NCI-H1417 (cell line): Measurements from ENCODE around the gene MEF2C.
"Not testable (repeated sequence)": the region's sequence is repeated elsewhere in the genome, so short reads cannot be mapped to it uniquely, and the experiment has no call there.

ENCODE experiments used
- DNase-seq, 3 experiments: peaks; one replicate each; lab custom pipeline; 2025; lab: John Stamatoyannopoulos, UW

The MEF2C gene

GRCh38 chr5:88883059-88883835 is at the start of gene MEF2C:
MEF2C (minus strand) TSS chr5:88883184; CDS start chr5:88823788, 59,396 bp downstream.
- DNase-seq = peak; percentile 57 to 79 (median 68)

- no peak for DNase-seq
These were observed 49.6 kb upstream of the MEF2C start for GRCh38 chr5:88932541-88932940.

- no peak for DNase-seq
These were observed 47.4 kb upstream of the MEF2C start for GRCh38 chr5:88930335-88930734.

GRCh38 chr5:88929385-88929784 is 46.4 kb upstream of the MEF2C start:
- no peak for DNase-seq

GRCh38 chr5:88926774-88927173 is 43.8 kb upstream of the MEF2C start:
- DNase-seq = no peak

GRCh38 chr5:88925692-88926490 is 42.9 kb upstream of the MEF2C start:
- DNase-seq = peak in 1 of 3 experiments; percentile 42

GRCh38 chr5:88924330-88924657 is 41.3 kb upstream of the MEF2C start:
- DNase-seq = no peak

DNA sequence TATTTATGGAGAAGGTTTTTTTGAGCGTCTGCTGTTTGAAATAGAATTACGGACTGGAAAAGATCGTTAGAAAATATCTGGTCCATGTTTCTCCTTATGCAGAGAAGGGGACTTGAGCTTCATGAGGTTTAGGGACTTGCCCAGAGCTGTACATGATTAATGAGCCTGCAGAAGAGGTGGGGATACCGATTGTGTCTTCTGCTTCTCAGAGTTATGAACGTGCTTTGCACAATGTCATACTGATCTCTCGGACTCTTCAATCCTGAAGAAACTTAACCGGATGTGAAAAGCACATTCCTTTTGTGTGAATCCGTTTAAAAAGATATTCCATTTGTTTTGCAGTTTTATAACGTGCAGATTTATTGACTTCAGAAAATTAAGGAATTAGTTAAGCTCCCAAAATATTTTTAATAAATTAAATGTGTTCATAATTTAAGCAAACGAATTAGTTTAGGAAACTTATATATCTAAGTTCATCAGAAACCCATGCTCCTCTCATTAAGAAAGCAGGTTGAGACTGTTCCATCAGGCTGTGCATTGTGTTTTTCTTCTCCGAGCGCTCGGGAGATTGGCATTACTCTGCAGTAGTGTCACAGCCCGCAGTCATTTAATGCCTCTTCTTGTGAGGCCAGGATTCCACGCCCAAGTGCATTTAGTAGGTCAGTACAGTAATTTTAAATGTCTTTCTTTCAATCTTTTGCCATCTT is 40.8 kb upstream of the MEF2C start:
- no peak for DNase-seq

DNA sequence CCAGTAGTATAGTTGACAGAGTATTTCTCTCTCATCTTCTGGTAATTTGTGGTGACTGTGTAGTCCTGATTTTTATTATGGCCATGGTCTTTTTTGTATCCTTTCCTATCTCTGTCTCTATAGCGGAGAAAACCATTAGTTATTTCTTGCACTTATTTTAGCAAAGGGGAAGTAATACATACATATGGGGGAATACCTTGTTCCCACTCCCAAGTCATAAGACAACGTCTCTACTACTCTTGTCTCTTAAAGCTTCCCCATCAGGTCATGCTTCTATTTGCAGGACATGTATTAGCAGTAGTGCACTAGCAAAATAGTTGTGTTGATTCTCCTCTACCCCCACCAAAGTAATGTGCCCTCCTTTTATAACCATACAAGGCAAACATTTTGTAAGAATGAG is 29.8 kb upstream of the MEF2C start:
- DNase-seq = not testable (repeated sequence)

GRCh38 chr5:88911059-88911572 is 28.1 kb upstream of the MEF2C start:
- not testable (repeated sequence) for DNase-seq

DNA sequence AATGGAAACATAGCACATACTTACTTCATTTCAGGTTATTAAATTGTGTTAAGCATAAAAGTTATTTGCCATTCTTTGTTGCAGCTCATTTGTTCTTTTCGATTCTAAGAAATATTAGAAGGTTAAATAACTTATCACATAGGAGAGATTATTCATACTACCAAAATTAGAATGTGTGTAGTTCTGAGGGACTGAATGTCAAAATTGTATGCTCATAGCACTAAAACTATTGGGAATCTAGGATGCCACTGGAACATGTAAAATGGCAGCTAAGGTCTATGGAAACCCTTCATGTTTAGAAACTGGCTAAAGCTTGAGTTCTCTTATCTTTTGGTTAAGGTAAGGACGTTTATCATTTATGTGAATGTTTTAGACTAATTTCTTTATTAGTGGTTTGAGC is 21.5 kb upstream of the MEF2C start:
- not testable (repeated sequence) for DNase-seq

- DNase-seq = not testable (repeated sequence)
These were observed 21.0 kb upstream of the MEF2C start for GRCh38 chr5:88903966-88904365.

- not testable (repeated sequence) for DNase-seq
These were observed 18.1 kb upstream of the MEF2C start for GRCh38 chr5:88901077-88901476.

GRCh38 chr5:88899096-88899737 is 16.2 kb upstream of the MEF2C start:
- no peak for DNase-seq

- DNase-seq = no peak
These were observed 14.8 kb upstream of the MEF2C start for GRCh38 chr5:88897748-88898147.

DNA sequence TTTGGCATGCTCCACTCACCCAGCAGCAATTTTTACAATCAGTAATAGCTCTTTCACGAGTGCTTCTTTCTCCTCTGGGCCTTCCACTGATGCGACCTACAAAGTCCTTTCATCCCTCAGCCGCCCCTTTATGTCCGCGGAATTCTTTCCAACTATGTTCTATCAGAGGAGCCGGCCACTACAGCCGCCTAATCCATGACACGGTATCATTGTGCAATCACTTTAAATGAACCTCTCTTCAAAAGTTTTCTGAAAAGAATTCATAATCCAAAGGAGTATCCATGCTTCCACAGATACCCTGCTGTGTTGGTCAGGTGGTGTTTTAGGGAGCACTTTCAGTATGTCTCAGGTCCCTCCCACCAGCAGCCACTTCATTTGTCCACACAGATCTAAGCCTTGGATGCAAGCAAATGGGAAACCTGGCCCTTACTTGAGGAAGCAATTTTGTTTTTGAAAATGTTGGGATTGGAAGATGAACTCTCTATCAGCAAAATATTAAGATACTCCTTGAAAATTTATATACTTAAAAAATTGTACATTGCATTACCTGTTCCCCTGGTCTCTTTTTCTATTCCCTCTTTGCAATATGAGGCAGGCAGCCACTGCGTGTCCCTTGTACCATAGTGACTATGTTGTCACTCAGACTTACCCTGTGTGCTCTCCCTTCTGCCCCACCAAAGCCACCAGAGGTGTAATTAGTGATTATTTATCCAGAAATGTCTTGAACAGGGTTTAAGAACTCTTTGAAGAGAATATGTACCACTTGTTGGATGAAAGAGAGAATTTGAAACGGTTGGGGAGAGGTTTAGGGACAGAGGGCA is 12.9 kb upstream of the MEF2C start:
- no peak for DNase-seq

GRCh38 chr5:88892669-88893068 is 9.7 kb upstream of the MEF2C start:
- DNase-seq = no peak

DNA sequence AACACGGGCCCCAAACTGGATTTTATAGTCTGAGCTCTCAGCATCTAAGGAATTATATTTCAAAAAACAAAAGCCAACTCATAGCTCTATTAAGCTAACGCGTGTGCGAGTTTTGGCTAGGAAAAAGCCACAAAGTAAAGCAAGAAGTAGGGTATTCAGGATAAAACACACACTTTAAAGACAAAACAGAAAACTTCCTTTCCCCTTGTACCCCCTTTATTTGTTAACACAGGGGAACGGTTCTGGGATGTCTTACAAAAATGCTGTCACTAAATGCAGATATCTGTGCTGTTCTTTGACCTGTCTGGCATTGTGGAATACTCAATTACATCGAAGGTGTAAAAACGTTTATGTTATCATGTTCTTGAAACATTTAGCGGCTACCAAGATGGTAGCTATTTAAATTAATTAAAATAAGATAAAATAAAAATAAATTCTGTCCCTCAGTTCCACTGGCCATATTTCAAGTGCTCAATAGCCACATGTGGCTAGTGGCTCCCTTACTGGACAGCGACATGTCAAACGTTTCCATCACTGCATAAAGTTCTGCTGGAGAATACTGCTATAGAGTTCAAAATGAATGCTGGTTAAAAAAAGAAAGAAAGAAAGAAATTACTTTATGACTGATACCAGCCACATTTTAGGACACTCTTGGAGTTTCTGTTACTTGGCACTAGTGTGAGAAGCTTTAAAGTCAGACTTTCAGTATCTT is 7.2 kb upstream of the MEF2C start:
- no peak for DNase-seq

DNA sequence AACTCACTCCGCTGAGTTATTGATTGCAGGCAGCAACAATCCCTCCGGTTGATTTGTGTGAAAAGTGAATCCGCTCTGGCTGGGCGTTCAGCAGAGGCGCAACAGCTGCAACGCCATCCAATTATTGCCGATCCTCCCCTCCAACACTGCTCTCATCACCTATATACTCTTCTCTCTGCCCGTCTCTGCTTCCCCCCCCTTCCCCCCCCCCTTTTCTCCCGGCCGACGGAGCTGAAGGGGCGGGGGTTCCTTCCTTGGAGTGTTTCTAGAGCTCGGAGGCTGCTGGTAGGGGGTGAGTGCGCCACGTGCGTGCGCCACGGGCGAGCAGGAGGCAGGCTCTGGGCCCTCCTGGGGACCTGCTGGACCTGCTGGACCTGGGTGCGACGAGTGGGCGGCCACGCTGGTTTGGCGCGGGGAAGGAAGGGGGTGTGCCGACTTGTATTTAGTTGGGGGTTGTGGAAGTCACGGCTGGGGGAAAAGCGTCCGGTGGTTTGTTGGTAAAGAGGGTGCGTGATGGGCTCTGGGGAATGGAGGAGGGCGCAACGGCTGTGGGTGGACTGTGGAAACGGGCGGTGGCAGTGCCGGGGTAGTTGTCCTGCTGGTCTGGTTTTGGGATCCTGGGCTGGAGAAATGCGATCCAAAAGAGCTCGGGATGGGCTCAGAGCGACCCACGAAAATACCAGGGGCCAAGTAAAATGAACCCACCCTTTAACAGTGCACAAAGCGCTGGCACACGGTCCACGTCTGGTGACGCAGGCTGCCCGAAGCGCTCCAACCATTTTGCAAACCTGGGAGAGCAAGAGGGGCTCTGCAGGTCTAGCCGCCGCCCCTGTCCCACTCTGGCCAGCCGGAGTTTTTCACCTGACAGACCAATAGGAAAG is 6.4 kb upstream of the MEF2C start:
- no peak for DNase-seq

GRCh38 chr5:88888848-88889188 is 5.8 kb upstream of the MEF2C start:
- no peak for DNase-seq
